Activated naive CD4-positive, alpha-beta T cell treated with anti-CD3 and anti-CD28 coated beads, Interleukin-2, amount 50 U/mL, for 72 hours (primary cell): ENCODE measurements around the gene TTC8. TPM values are rescaled to one million over a fixed set of nuclear protein-coding genes. Genes with fewer than 3 reads are reported as not detected.
A peak's percentile ranks its signal among the peaks of the same experiment; 100 is the strongest.
"Not testable (repeated sequence)": the region's sequence is repeated elsewhere in the genome, so short reads cannot be mapped to it uniquely, and the experiment has no call there.

Experiments used
- ATAC-seq, 2 donors: fragments of 150-1000 bp; cut with Tn5 transposase; 2 replicates each; pipeline ENCODE4 v1.10.0; 2021; ENCODE audit warnings: mild to moderate bottlenecking in 2 of 2, moderate library complexity in 2 of 2
- DNase-seq, 2 donors: peaks; one replicate each; pipeline ENCODE4 v3.0.0; 2021 to 2022; ENCODE audit warnings: low spot score in 2 of 2
- H3K27ac Mint-ChIP-seq, 2 donors: one replicate each; pipeline ENCODE4 v1.8.0; 2022; ENCODE audit warnings: mild to moderate bottlenecking in 2 of 2, mixed read lengths in 2 of 2
- H3K36me3 Mint-ChIP-seq, 2 donors: one replicate each; pipeline ENCODE4 v1.8.0; 2022; ENCODE audit warnings: mixed read lengths in 2 of 2
- H3K9me3 Mint-ChIP-seq, 2 donors: one replicate each; pipeline ENCODE4 v1.8.0; 2022; ENCODE audit warnings: mixed read lengths in 2 of 2
- total RNA-seq, 2 donors: library from RNA; stranded (reverse); gene quantifications; one replicate each; pipeline ENCODE4 v1.2.3, GENCODE V29; 2022

TTC8 gene
- total RNA-seq, 2 donors from 2014 or later, result 1.8 to 2.3 TPM

- no peaks in the 10 kb centered on the region for H3K9me3 Mint-ChIP-seq
- ATAC-seq (no peak), DNase-seq (no peak)
- no peak overlapping the region for H3K27ac Mint-ChIP-seq
- H3K36me3 Mint-ChIP-seq, result no peaks in the 10 kb centered on the region
Observed at GRCh38 chr14:88815980-88816379, 8.5 kb upstream of the TTC8 start.

- no peaks in the 10 kb centered on the region for H3K9me3 Mint-ChIP-seq
- DNase-seq (no peak), ATAC-seq (no peak)
- no peaks in the 10 kb centered on the region for H3K36me3 Mint-ChIP-seq
- H3K27ac Mint-ChIP-seq, result no peak overlapping the region
Observed at GRCh38 chr14:88818018-88818417, 6.4 kb upstream of the TTC8 start.

GRCh38 chr14:88819674-88820073, 4.8 kb upstream of the TTC8 start:
- H3K9me3 Mint-ChIP-seq, ATAC-seq, DNase-seq, H3K27ac Mint-ChIP-seq, H3K36me3 Mint-ChIP-seq: not testable (repeated sequence)

- H3K36me3 Mint-ChIP-seq, result no peaks in the 10 kb centered on the region
- H3K9me3 Mint-ChIP-seq, result no peaks in the 10 kb centered on the region
- no peak overlapping the region for H3K27ac Mint-ChIP-seq
- no peak for ATAC-seq
- no peak for DNase-seq
Observed at GRCh38 chr14:88821378-88821777, 3.1 kb upstream of the TTC8 start.

- no peak for ATAC-seq
Observed at GRCh38 chr14:88821888-88822287, 2.6 kb upstream of the TTC8 start.

GRCh38 chr14:88823968-88824313, 510 bp upstream of the TTC8 start:
- Mint-ChIP-seq H3K27ac (peak overlapping the region; percentile 90 to 98), H3K9me3 (no peaks in the 10 kb centered on the region)
- peak in 1 of 2 donors; percentile 16 for ATAC-seq

More at GRCh38 chr14:88821888-88822287, 2.6 kb upstream of the TTC8 start:
- no peak overlapping the region for H3K27ac Mint-ChIP-seq
- H3K9me3 Mint-ChIP-seq, result no peaks in the 10 kb centered on the region
- no peak for DNase-seq
- no peaks in the 10 kb centered on the region for H3K36me3 Mint-ChIP-seq

GRCh38 chr14:88825078-88825458, 617 bp downstream of the TTC8 start:
- no peaks in the 10 kb centered on the region for H3K9me3 Mint-ChIP-seq
- H3K36me3 Mint-ChIP-seq, result no peaks in the 10 kb centered on the region
- DNase-seq (no peak), ATAC-seq (no peak)
- peak overlapping the region; percentile 5 to 90 for H3K27ac Mint-ChIP-seq

More at GRCh38 chr14:88823968-88824313, 510 bp upstream of the TTC8 start:
- no peaks in the 10 kb centered on the region for H3K36me3 Mint-ChIP-seq
- DNase-seq, result no peak

GRCh38 chr14:88825503-88825902, 1.1 kb downstream of the TTC8 start:
- ATAC-seq (no peak), DNase-seq (no peak)
- no peak overlapping the region for H3K27ac Mint-ChIP-seq
- H3K9me3 Mint-ChIP-seq, result no peaks in the 10 kb centered on the region
- H3K36me3 Mint-ChIP-seq, result no peaks in the 10 kb centered on the region

GRCh38 chr14:88829188-88829587, 4.7 kb downstream of the TTC8 start:
- DNase-seq (no peak), ATAC-seq (no peak)
- Mint-ChIP-seq H3K9me3 (no peaks in the 10 kb centered on the region), H3K27ac (no peak overlapping the region), H3K36me3 (no peaks in the 10 kb centered on the region)

- no peak overlapping the region for H3K27ac Mint-ChIP-seq
- H3K9me3 Mint-ChIP-seq, result no peaks in the 10 kb centered on the region
- ATAC-seq (no peak), DNase-seq (no peak)
- H3K36me3 Mint-ChIP-seq, result no peaks in the 10 kb centered on the region
Observed at GRCh38 chr14:88829685-88830302, 5.3 kb downstream of the TTC8 start.

GRCh38 chr14:88831284-88831683, 6.8 kb downstream of the TTC8 start:
- H3K9me3 Mint-ChIP-seq, result no peaks in the 10 kb centered on the region
- DNase-seq (no peak), ATAC-seq (no peak)
- H3K27ac Mint-ChIP-seq, result no peak overlapping the region
- H3K36me3 Mint-ChIP-seq, result no peaks in the 10 kb centered on the region

GRCh38 chr14:88834883-88835431, 10.5 kb downstream of the TTC8 start:
- H3K36me3 Mint-ChIP-seq, result no peaks in the 10 kb centered on the region
- H3K9me3 Mint-ChIP-seq, result no peaks in the 10 kb centered on the region
- no peak for ATAC-seq
- no peak for DNase-seq
- no peak overlapping the region for H3K27ac Mint-ChIP-seq

- ATAC-seq, result no peak
- DNase-seq, result no peak
- H3K36me3 Mint-ChIP-seq, result no peaks in the 10 kb centered on the region
- no peak overlapping the region for H3K27ac Mint-ChIP-seq
- no peaks in the 10 kb centered on the region for H3K9me3 Mint-ChIP-seq
Observed at GRCh38 chr14:88835661-88836060, 11.2 kb downstream of the TTC8 start.

- H3K9me3 Mint-ChIP-seq, result no peaks in the 10 kb centered on the region
Observed at GRCh38 chr14:88837495-88837894, 13.0 kb downstream of the TTC8 start.

GRCh38 chr14:88838015-88838414, 13.6 kb downstream of the TTC8 start:
- no peak overlapping the region for H3K27ac Mint-ChIP-seq
- no peaks in the 10 kb centered on the region for H3K9me3 Mint-ChIP-seq
- ATAC-seq, result no peak
- no peaks in the 10 kb centered on the region for H3K36me3 Mint-ChIP-seq
- DNase-seq, result no peak

More at GRCh38 chr14:88837495-88837894, 13.0 kb downstream of the TTC8 start:
- no peaks in the 10 kb centered on the region for H3K36me3 Mint-ChIP-seq
- no peak overlapping the region for H3K27ac Mint-ChIP-seq
- ATAC-seq, result no peak
- DNase-seq, result no peak

- DNase-seq (no peak), ATAC-seq (no peak)
- H3K27ac Mint-ChIP-seq, result no peak overlapping the region
- H3K9me3 Mint-ChIP-seq, result no peaks in the 10 kb centered on the region
- no peaks in the 10 kb centered on the region for H3K36me3 Mint-ChIP-seq
Observed at GRCh38 chr14:88840926-88841325, 16.5 kb downstream of the TTC8 start.

- H3K36me3 Mint-ChIP-seq, result no peaks in the 10 kb centered on the region
- H3K9me3 Mint-ChIP-seq, result no peaks in the 10 kb centered on the region
- no peak for ATAC-seq
- DNase-seq, result no peak
- no peak overlapping the region for H3K27ac Mint-ChIP-seq
Observed at GRCh38 chr14:88841741-88842140, 17.3 kb downstream of the TTC8 start.

- H3K36me3 Mint-ChIP-seq, result no peaks in the 10 kb centered on the region
- ATAC-seq, result no peak
- H3K9me3 Mint-ChIP-seq, result no peaks in the 10 kb centered on the region
- H3K27ac Mint-ChIP-seq, result no peak overlapping the region
- DNase-seq, result no peak
Observed at GRCh38 chr14:88842414-88842813, 18.0 kb downstream of the TTC8 start.
